Psoas muscle (tissue), 8 donors: Measurements from ENCODE around the gene ITM2C. TPM values are rescaled to one million over a fixed set of nuclear protein-coding genes. Genes with fewer than 3 reads are reported as not detected.

Source experiments
- ATAC-seq, 4 donors: fragments of 200-7000 bp; cut with Tn5 transposase; one replicate each; pipeline ENCODE4 v1.9.1; 2020; ENCODE audit warnings: moderate library complexity in 3 of 4, mild to moderate bottlenecking in 2 of 4
- DNase-seq, 2 donors: peaks; one replicate each; pipeline ENCODE4 v3.0.0-alpha.2; 2020
- H3K27ac ChIP-seq: fragments of 200-600 bp; one replicate; pipeline ENCODE4 v1.8.0; 2022
- H3K27me3 ChIP-seq, 3 donors: fragments of 200-600 bp in 1 of 3; one replicate each; pipeline versions ENCODE4 v1.6.1 to v1.8.0; 2013 to 2022; ENCODE audit warnings: low read length in 2 of 3, mild to moderate bottlenecking in 2 of 3, moderate library complexity in 1 of 3; ENCODE audit not compliant: insufficient read depth in 3 of 3
- H3K36me3 ChIP-seq, 2 donors: fragments of 200-600 bp in 1 of 2; one replicate each; pipeline versions ENCODE4 v1.6.1 to v1.8.0; 2013 to 2022; ENCODE audit warnings: low read depth in 1 of 2, mild to moderate bottlenecking in 1 of 2, moderate library complexity in 1 of 2; ENCODE audit not compliant: insufficient read depth in 1 of 2
- H3K4me1 ChIP-seq: fragments of 200-600 bp; one replicate; pipeline ENCODE4 v1.8.0; 2022
- H3K4me3 ChIP-seq: fragments of 200-600 bp; one replicate; pipeline ENCODE4 v1.8.0; 2022; ENCODE audit warnings: mild to moderate bottlenecking
- H3K9me3 ChIP-seq: fragments of 200-600 bp; one replicate; pipeline ENCODE4 v1.8.0; 2022
- CTCF ChIP-seq: fragments of 200-600 bp; IDR thresholded peaks from one replicate; pipeline ENCODE4 v1.8.0; 2022; ENCODE audit warnings: antibody characterized with exemption
- whole genome bisulfite sequencing, 3 donors: extraction: QIAGEN DNeasy Blood & Tissue Kit; methylation state at CpG; one replicate each; pipeline versions ENCODE4 v1.1.6 to v1.1.7; 2013; 5-methylcytosine and 5-hydroxymethylcytosine counted together
- intact Hi-C, 2 donors: fragments of 100-400 bp; cut with DNase I; formaldehyde crosslinking; loops; one replicate each; pipeline versions ENCODE4 v1.11.0 to v1.14.2; 2022
- polyA plus RNA-seq, 3 donors: library from polyadenylated mRNA; stranded (reverse); fragments of 200-250 nt; gene quantifications; one replicate each; pipeline ENCODE4 v1.2.3, GENCODE V29; 2013
- total RNA-seq, 4 donors: library from RNA; stranded (reverse); fragmentation: NEBNext Ultra II Directional in 2 of 4; extraction: Animal tissue kit (Norgen Biotek cat#: 25700) in 2 of 4; gene quantifications; one replicate each; pipeline versions ENCODE4 v1.2.1 to v1.2.4, GENCODE V29; 2021 to 2023
- donor health status: healthy with polysubstance abuse.
- donor health status: DM: no; HTN: no; CAD: no; lungs with moderate emphysema.
- donor health status: Bipolar disorder and iron deficiency.
- donor health status: healthy.
- donor health status: DM: yes; HTN: yes; CAD: no.
- donor health status: DM: no; HTN: no; CAD: no.
- donor health status: DM: no; HTN: no; CAD: no.
- donor health status: DM: yes; HTN: yes; CAD: no.

The ITM2C gene
- total and polyA plus RNA-seq, 7 donors = 9.0 to 20.3 (median 11.5) TPM

- intact Hi-C loops = no loop called here
- DNase-seq (no peak), ATAC-seq (peak in 1 of 4 donors; percentile 10)
- Histone ChIP-seq H3K9me3 (no peaks in the 10 kb centered on the region), H3K27ac (no peak overlapping the region), H3K4me3 (no peak overlapping the region), H3K4me1 (peaks cover 15% of the 10 kb centered on the region), H3K27me3 (peaks cover 0 to 4% (median 0%) of the 10 kb centered on the region in 3 donors), H3K36me3 (no peaks in the 10 kb centered on the region)
- no peak for TF ChIP-seq CTCF
- WGBS, 3 donors = 34 to 43% (median 36%) methylated on average over 16 to 18 of the region's 18 CpGs
These were observed 6.0 kb downstream of the ITM2C start for GRCh38 chr2:230870544-230871360.

- Histone ChIP-seq H3K4me1 (peaks cover 15% of the 10 kb centered on the region), H3K9me3 (no peaks in the 10 kb centered on the region), H3K27ac (no peak overlapping the region), H3K4me3 (no peak overlapping the region), H3K27me3 (no peaks in the 10 kb centered on the region), H3K36me3 (no peaks in the 10 kb centered on the region)
- 67 to 78% (median 68%) methylated on average over 16 to 17 of the region's 17 CpGs for WGBS, 3 donors
- DNase-seq (no peak), ATAC-seq (no peak)
- no peak for TF ChIP-seq CTCF
- intact Hi-C loops = no loop called here
These were observed 6.8 kb downstream of the ITM2C start for GRCh38 chr2:230871361-230872150.

- no peak for DNase-seq
- Histone ChIP-seq H3K27me3 (no peaks in the 10 kb centered on the region), H3K9me3 (no peaks in the 10 kb centered on the region), H3K4me3 (no peak overlapping the region), H3K4me1 (peaks cover 15% of the 10 kb centered on the region), H3K27ac (no peak overlapping the region), H3K36me3 (no peaks in the 10 kb centered on the region)
- intact Hi-C loops = no loop called here
- 78 to 85% (median 81%) methylated on average over 14 of the region's 14 CpGs for WGBS, 3 donors
- TF ChIP-seq CTCF = no peak
- no peak for ATAC-seq
These were observed 7.6 kb downstream of the ITM2C start for GRCh38 chr2:230872151-230872967.

GRCh38 chr2:230872968-230873660, 8.4 kb downstream of the ITM2C start:
- no peak for TF ChIP-seq CTCF
- H3K27me3 ChIP-seq = no peaks in the 10 kb centered on the region
- no peaks in the 10 kb centered on the region for H3K36me3 ChIP-seq
- no peaks in the 10 kb centered on the region for H3K9me3 ChIP-seq
- DNase-seq = no peak
- H3K27ac ChIP-seq = no peak overlapping the region
- 90 to 94% (median 92%) methylated on average over 21 of the region's 21 CpGs for WGBS, 3 donors
- peaks cover 15% of the 10 kb centered on the region for H3K4me1 ChIP-seq
- ATAC-seq = no peak
- intact Hi-C loops = no loop called here
- no peak overlapping the region for H3K4me3 ChIP-seq
